Endothelial cell (in vitro differentiated cells): ENCODE data around the gene CLEC4G. TPM values are rescaled to one million over a fixed set of nuclear protein-coding genes. Genes with fewer than 3 reads are reported as not detected.

Experiments used
- DNase-seq: peaks from one replicate; pipeline ENCODE4 v3.0.0; 2021; ENCODE audit warnings: low spot score
- H3K27ac Mint-ChIP-seq: one replicate; pipeline ENCODE4 v1.8.0; 2021; ENCODE audit warnings: mixed read lengths, inconsistent platforms; ENCODE audit not compliant: unreplicated experiment
- H3K27me3 Mint-ChIP-seq: one replicate; pipeline ENCODE4 v1.8.0; 2021; ENCODE audit warnings: mild to moderate bottlenecking, moderate library complexity, mixed read lengths, inconsistent platforms; ENCODE audit not compliant: unreplicated experiment
- H3K36me3 Mint-ChIP-seq: one replicate; pipeline ENCODE4 v1.8.0; 2021; ENCODE audit warnings: mild to moderate bottlenecking, low read depth, mixed read lengths, inconsistent platforms; ENCODE audit not compliant: unreplicated experiment
- H3K4me1 Mint-ChIP-seq: one replicate; pipeline ENCODE4 v1.8.0; 2021; ENCODE audit warnings: mild to moderate bottlenecking, mixed read lengths, inconsistent platforms; ENCODE audit not compliant: unreplicated experiment
- H3K4me3 Mint-ChIP-seq: one replicate; pipeline ENCODE4 v1.8.0; 2021; ENCODE audit warnings: mild to moderate bottlenecking, mixed read lengths, inconsistent platforms; ENCODE audit not compliant: unreplicated experiment
- H3K9me3 Mint-ChIP-seq: one replicate; pipeline ENCODE4 v1.8.0; 2021; ENCODE audit warnings: mixed read lengths, inconsistent platforms; ENCODE audit not compliant: unreplicated experiment
- total RNA-seq: library from RNA; stranded (reverse); fragmentation: NEBNext Ultra II Directional; extraction: Animal tissue kit (Norgen Biotek cat#: 25700); gene quantifications from one replicate; pipeline ENCODE4 v1.2.1, GENCODE V29; 2021; ENCODE audit not compliant: unreplicated experiment
- TF ChIP-seq, protein P1 (sequence below): fragments of 200-600 bp; sonication (generic); IDR thresholded peaks from one replicate; pipeline ENCODE4 v1.5.0; 2021; ENCODE audit warnings: antibody characterized with exemption; ENCODE audit not compliant: unreplicated experiment

The CLEC4G gene
- total RNA-seq, 1 donor from 2014 or later, result not detected

DNA sequence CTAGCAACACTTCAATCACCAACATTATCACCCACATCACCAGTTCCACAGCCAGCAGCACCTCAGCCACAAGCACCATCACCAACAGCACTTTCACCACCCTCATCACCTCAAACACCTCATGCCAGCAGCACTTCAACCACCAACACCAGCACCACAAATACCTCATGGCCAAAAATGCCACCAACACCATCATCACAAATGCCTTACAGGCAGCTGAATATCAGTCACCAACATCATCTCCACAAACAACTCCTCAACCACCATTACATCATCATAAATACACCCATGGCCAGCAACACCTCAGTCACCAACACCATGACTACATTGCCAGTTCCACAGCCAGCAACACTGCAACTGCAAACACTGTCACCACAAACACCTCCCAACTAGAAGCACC, 40.4 kb downstream of the CLEC4G start:
- TF ChIP-seq, protein P1, sequence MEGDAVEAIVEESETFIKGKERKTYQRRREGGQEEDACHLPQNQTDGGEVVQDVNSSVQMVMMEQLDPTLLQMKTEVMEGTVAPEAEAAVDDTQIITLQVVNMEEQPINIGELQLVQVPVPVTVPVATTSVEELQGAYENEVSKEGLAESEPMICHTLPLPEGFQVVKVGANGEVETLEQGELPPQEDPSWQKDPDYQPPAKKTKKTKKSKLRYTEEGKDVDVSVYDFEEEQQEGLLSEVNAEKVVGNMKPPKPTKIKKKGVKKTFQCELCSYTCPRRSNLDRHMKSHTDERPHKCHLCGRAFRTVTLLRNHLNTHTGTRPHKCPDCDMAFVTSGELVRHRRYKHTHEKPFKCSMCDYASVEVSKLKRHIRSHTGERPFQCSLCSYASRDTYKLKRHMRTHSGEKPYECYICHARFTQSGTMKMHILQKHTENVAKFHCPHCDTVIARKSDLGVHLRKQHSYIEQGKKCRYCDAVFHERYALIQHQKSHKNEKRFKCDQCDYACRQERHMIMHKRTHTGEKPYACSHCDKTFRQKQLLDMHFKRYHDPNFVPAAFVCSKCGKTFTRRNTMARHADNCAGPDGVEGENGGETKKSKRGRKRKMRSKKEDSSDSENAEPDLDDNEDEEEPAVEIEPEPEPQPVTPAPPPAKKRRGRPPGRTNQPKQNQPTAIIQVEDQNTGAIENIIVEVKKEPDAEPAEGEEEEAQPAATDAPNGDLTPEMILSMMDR, result no peak
- Mint-ChIP-seq H3K27me3 (peaks cover 3% of the 10 kb centered on the region), H3K4me3 (no peak overlapping the region), H3K27ac (no peak overlapping the region), H3K9me3 (no peaks in the 10 kb centered on the region), H3K36me3 (no peaks in the 10 kb centered on the region), H3K4me1 (no peaks in the 10 kb centered on the region)
- no peak for DNase-seq

DNA sequence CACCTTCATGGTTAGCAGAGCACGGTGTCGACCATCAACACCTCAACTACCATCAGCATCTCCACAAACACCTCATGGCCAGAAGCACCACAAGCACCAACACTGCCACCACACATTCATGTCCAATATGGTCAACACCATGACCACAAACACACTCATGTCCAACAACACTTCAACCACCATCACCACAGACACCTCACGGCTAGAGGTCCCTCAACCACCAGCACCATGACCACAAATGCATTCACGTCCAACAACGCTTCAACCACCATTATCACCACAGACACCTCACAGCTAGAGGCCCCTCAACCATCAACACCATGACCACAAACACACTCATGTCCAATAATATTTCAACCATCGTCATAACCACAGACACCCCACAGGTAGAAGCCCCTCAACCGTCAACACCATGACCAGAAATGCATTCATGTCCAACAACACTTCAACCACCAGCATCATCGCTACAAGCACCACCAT, 41.1 kb downstream of the CLEC4G start:
- TF ChIP-seq, protein P1, result no peak
- DNase-seq, result no peak
- Mint-ChIP-seq H3K27me3 (peaks cover 2% of the 10 kb centered on the region), H3K4me1 (no peaks in the 10 kb centered on the region), H3K27ac (no peak overlapping the region), H3K4me3 (no peak overlapping the region), H3K36me3 (peaks cover under 1% of the 10 kb centered on the region), H3K9me3 (no peaks in the 10 kb centered on the region)

DNA sequence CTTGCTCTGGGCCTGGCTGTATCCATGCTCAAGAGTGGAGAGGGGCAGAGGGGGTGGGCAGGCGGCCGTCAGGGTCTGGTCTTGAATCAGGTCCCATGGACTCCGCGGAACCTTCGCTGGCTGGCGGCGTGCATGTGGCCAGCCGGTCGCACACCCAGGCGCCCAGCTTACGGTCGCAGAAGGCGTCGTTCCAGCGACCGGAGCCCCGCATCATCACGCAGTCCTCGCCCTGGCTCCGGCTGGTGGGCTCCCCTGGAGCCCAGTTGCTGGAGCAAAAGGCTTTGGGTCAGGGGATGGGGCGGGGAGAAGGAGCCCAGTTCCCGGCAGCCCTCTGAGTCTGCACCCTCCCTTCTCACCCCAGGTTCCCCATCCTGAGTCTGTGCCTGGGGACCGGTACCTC, 42.7 kb downstream of the CLEC4G start:
- H3K4me3 Mint-ChIP-seq, result no peak overlapping the region
- TF ChIP-seq, protein P1, result no peak
- H3K4me1 Mint-ChIP-seq, result no peaks in the 10 kb centered on the region
- no peaks in the 10 kb centered on the region for H3K9me3 Mint-ChIP-seq
- H3K27me3 Mint-ChIP-seq, result peaks cover 2% of the 10 kb centered on the region
- H3K27ac Mint-ChIP-seq, result no peak overlapping the region
- no peak for DNase-seq
- peaks cover 4% of the 10 kb centered on the region for H3K36me3 Mint-ChIP-seq

DNA sequence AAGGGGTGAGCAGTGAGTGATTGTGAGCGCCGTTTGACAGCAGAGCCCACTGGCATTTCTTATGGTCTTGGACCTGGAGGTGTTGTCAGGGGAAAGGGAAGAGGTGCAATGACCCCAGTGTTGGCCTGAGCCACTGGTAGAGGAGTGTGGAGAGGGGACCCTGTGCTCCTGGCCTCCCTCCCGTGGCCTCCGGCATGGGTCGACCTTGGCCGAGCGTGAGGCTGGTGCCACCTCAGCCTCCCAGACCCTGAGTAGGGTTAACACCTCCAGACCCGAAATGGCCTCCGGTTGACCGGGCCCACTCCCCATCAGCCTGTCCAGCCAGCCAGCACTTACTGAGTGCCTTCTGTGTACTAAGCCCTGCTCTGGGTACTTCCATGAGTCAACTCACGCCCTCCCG, 44.7 kb downstream of the CLEC4G start:
- Mint-ChIP-seq H3K27me3 (peaks cover 7% of the 10 kb centered on the region), H3K27ac (no peak overlapping the region), H3K4me1 (no peaks in the 10 kb centered on the region), H3K9me3 (no peaks in the 10 kb centered on the region), H3K4me3 (no peak overlapping the region), H3K36me3 (peaks cover 9% of the 10 kb centered on the region)
- DNase-seq, result no peak
- TF ChIP-seq, protein P1, result no peak

DNA sequence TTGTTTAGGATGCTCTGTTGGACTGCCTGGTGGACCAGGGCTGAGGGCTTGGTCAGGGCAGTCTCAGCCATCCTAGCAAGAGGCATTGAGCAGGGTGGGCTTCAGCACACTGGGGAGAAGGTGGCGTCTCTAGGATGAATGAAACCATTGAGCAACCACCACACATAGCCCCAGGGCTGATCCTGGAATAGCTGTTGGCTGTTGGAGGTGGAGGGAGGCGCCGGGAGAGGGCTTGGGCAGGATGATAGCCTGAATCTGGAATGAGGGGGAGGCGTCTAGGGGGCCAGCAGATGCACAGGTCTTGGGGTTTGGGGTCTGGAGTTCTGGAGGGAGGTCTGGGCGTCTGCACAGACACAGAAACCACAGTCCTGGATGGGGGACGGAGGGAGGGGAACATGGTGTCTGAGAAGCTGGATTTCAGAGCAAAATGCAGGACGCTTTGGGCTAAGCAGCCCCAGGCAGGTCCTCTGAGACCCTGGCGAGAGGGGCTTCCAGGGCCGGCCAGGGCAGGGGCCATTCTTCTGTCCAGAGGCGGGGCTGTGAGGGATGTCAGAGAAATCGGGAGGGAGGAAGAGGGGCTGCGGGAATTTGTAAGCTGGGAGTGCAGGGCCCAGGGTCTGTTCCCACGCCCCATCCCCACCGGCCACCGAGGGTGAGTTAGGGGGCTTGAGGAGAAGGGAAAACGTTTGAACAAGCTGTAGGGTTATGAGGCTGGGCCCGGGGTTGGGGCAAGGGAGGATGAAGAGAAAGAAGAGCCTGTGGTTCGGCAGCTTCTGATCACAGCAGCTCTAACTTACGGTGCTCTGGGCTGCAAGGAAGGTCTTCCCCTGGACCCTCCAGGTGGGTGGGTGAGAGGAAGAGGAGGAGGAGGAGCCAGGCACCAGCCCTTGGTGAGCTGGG, 46.1 kb downstream of the CLEC4G start:
- no peaks in the 10 kb centered on the region for H3K4me1 Mint-ChIP-seq
- no peak overlapping the region for H3K4me3 Mint-ChIP-seq
- H3K27ac Mint-ChIP-seq, result no peak overlapping the region
- H3K27me3 Mint-ChIP-seq, result peaks cover 7% of the 10 kb centered on the region
- no peak for DNase-seq
- TF ChIP-seq, protein P1, result no peak
- no peaks in the 10 kb centered on the region for H3K9me3 Mint-ChIP-seq
- peaks cover 9% of the 10 kb centered on the region for H3K36me3 Mint-ChIP-seq
